Heart right ventricle (tissue), 16 donors: ENCODE data around the gene GDPD3. TPM values are rescaled to one million over a fixed set of nuclear protein-coding genes. Genes with fewer than 3 reads are reported as not detected.

Source experiments
- ATAC-seq, 8 donors: fragments of 200-7000 bp; cut with Tn5 transposase; one replicate each; pipeline ENCODE4 v1.9.1; 2020; ENCODE audit warnings: mild to moderate bottlenecking in 8 of 8, moderate library complexity in 8 of 8, moderate number of reproducible peaks in 1 of 8
- DNase-seq, 2 donors: peaks; one replicate each; pipeline ENCODE4 v3.0.0-alpha.2; 2020
- H3K27ac ChIP-seq, 10 donors: fragments of 200-600 bp; sonication (generic) in 2 of 10; one replicate each; pipeline versions ENCODE4 v1.5.0 to v1.8.0; 2020 to 2022; ENCODE audit warnings: mild to moderate bottlenecking in 3 of 10
- H3K27me3 ChIP-seq, 7 donors: fragments of 200-600 bp; one replicate each; pipeline ENCODE4 v1.8.0; 2021 to 2022; ENCODE audit warnings: mild to moderate bottlenecking in 2 of 7
- H3K36me3 ChIP-seq, 9 donors: fragments of 200-600 bp; sonication (generic) in 1 of 9; one replicate each; pipeline versions ENCODE4 v1.5.0 to v1.8.0; 2020 to 2022; ENCODE audit warnings: mild to moderate bottlenecking in 2 of 9
- H3K4me1 ChIP-seq, 9 donors: fragments of 200-600 bp; sonication (generic) in 1 of 9; one replicate each; pipeline versions ENCODE4 v1.5.0 to v1.8.0; 2020 to 2022; ENCODE audit warnings: mild to moderate bottlenecking in 4 of 9
- H3K4me3 ChIP-seq, 10 donors: fragments of 200-600 bp; sonication (generic) in 2 of 10; one replicate each; pipeline versions ENCODE4 v1.5.0 to v1.8.0; 2020 to 2022; ENCODE audit warnings: mild to moderate bottlenecking in 7 of 10, moderate library complexity in 2 of 10
- H3K9me3 ChIP-seq, 11 donors: fragments of 200-600 bp in 10 of 11; sonication (generic) in 2 of 11; one replicate each; pipeline versions ENCODE4 v1.5.0 to v1.8.0; 2013 to 2022; ENCODE audit warnings: mild to moderate bottlenecking in 2 of 11, control low read depth in 1 of 11, moderate library complexity in 1 of 11
- WGBS, 2 donors: extraction: QIAGEN DNeasy Blood & Tissue Kit; methylation state at CpG; one replicate each; pipeline ENCODE4 v1.1.7; 2013; ENCODE audit warnings: inconsistent platforms in 1 of 2; 5-methylcytosine and 5-hydroxymethylcytosine counted together
- intact Hi-C, 10 donors: fragments of 100-400 bp; cut with DNase I; formaldehyde crosslinking; loops; one replicate each; pipeline versions ENCODE4 v1.11.1 to v1.14.2; 2022
- polyA plus RNA-seq, 2 donors: library from polyadenylated mRNA; stranded (reverse); fragments of 200-250 nt; gene quantifications; one replicate each; pipeline ENCODE4 v1.2.3, GENCODE V29; 2013
- total RNA-seq, 10 donors: library from RNA; stranded (reverse); fragmentation: NEBNext Ultra II Directional in 3 of 10; extraction: Animal tissue kit (Norgen Biotek cat#: 25700) in 3 of 10; gene quantifications; one replicate each; pipeline versions ENCODE4 v1.2.1 to v1.2.4, GENCODE V29; 2021 to 2023
- TF ChIP-seq, protein P1 (sequence below), 9 donors: fragments of 200-600 bp; sonication (generic) in 2 of 9; IDR thresholded peaks; one replicate each; pipeline versions ENCODE4 v1.5.0 to v1.8.0; 2021 to 2022; ENCODE audit warnings: antibody characterized with exemption in 9 of 9, mild to moderate bottlenecking in 5 of 9, moderate library complexity in 1 of 9
- donor health status: Arrhythmogenic right ventricular cardiomyopathy.
- donor health status: ischemic (EF 13 %, LVEDD 7.1; RV severe dilation, severe dysfunction).
- donor health status: healthy with polysubstance abuse.
- donor health status: DM: no; HTN: yes; CAD: no.
- donor health status: DM: no; HTN: no; CAD: no.
- donor health status: ischemic (EF 25% LVEDD 6.9; RV normal size, moderate dysfunction).
- donor health status: ischemic (EF 25% LVEDD 5.7; RV mildly dilated, moderate dysfunction).
- donor health status: healthy.
- donor health status: DM: yes; HTN: yes; CAD: no.
- donor health status: Ischemic cardiomyopathy.
- donor health status: ischemic (EF 35%, LVEDD 5.7; RV mildly dilated, moderate dysfunction).
- donor health status: nonischemic (EF 11% LVEDD 7.7; RV severe dilation, severe dysfunction).
- donor health status: DM: yes; HTN: yes; CAD: no.
- donor health status: PGD.
- donor health status: ischemic (EF 29% LVEDD 5.4; RV normal size, mild dysfunction).
- donor health status: nonischemic (EF 23%, LVEDD 6.1; RV moderate dilation, normal function).

GDPD3 gene
- total and polyA plus RNA-seq, 12 donors: 0.85 to 6.4 (median 1.5) TPM

DNA sequence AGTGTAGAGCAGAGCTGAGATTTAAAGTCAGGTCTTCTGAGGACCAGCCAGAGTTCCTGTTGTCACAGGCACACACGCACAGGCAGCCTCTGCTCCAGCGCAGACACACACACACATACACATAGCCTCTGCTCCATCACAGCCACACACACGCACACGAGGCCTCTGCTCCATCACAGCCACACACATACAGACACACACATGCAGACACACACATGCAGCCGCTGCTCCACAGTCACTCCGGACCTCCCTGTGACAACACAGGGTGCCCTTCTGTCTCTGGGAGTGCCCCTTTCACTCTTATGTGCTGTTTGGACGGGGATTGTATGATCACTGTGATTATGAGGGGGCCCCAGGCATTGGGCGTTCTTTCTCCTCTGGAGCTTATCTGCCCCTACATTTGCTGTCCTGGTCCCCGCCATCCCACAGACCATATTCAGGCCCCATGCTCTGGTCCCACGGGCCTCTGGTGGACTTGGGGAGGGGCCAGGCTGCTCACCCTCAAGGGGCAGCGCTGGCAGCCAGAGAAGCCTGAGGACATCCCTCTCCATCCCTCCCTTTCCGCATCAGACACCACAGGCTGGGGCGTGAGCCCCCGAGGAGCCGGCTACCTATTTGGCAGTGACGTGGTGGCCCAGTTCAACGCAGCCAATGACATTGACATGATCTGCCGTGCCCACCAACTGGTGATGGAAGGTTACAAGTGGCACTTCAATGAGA, 29.1 kb downstream of the GDPD3 start:
- Histone ChIP-seq H3K4me3 (no peak overlapping the region), H3K27ac (peak overlapping the region in 2 of 10 donors; percentile 16 to 47), H3K4me1 (peaks cover 0 to 33% (median 3%) of the 10 kb centered on the region in 9 donors), H3K27me3 (no peaks in the 10 kb centered on the region), H3K36me3 (peaks cover 0 to 71% (median 35%) of the 10 kb centered on the region in 9 donors), H3K9me3 (no peaks in the 10 kb centered on the region)
- WGBS, 2 donors: 84 to 87% methylated on average over 18 of the region's 18 CpGs
- DNase-seq (no peak), ATAC-seq (peak in 1 of 8 donors; percentile 1)
- TF ChIP-seq, protein P1, sequence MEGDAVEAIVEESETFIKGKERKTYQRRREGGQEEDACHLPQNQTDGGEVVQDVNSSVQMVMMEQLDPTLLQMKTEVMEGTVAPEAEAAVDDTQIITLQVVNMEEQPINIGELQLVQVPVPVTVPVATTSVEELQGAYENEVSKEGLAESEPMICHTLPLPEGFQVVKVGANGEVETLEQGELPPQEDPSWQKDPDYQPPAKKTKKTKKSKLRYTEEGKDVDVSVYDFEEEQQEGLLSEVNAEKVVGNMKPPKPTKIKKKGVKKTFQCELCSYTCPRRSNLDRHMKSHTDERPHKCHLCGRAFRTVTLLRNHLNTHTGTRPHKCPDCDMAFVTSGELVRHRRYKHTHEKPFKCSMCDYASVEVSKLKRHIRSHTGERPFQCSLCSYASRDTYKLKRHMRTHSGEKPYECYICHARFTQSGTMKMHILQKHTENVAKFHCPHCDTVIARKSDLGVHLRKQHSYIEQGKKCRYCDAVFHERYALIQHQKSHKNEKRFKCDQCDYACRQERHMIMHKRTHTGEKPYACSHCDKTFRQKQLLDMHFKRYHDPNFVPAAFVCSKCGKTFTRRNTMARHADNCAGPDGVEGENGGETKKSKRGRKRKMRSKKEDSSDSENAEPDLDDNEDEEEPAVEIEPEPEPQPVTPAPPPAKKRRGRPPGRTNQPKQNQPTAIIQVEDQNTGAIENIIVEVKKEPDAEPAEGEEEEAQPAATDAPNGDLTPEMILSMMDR (IDR thresholded peaks at IDR 0.05): no peak
- intact Hi-C loops: no loop called here

DNA sequence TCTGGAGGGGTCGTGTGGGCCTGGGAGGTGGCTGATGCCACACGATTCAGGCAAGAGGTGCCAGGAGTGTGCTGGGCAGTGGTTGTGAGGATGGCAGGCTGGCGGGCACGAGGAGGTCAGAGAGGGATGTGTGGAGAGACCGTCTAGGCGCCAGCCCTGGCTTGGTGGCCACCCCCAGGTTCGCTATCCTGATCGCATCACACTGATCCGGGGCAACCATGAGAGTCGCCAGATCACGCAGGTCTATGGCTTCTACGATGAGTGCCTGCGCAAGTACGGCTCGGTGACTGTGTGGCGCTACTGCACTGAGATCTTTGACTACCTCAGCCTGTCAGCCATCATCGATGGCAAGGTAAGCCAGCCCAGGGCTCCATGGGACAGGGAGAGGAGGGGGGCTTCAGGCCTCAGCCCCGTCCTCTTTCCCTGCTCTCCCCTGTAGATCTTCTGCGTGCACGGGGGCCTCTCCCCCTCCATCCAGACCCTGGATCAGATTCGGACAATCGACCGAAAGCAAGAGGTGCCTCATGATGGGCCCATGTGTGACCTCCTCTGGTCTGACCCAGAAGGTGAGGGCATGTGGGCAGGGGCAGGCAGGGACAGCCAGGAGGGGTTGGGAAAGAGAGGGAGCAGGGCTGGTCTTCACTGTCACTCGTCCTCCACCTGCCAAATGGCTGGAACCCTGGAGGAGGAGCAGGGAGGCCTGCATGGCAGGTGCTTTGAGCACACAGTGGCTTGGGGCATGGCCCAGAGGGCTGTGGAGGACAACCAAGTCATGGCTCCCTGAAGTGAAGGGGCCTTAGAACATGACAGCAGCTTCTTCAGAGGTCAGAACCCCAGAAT, 29.9 kb downstream of the GDPD3 start:
- intact Hi-C loops: no loop called here
- no peak for ATAC-seq
- WGBS, 2 donors: 93% methylated on average over 24 of the region's 24 CpGs

DNA sequence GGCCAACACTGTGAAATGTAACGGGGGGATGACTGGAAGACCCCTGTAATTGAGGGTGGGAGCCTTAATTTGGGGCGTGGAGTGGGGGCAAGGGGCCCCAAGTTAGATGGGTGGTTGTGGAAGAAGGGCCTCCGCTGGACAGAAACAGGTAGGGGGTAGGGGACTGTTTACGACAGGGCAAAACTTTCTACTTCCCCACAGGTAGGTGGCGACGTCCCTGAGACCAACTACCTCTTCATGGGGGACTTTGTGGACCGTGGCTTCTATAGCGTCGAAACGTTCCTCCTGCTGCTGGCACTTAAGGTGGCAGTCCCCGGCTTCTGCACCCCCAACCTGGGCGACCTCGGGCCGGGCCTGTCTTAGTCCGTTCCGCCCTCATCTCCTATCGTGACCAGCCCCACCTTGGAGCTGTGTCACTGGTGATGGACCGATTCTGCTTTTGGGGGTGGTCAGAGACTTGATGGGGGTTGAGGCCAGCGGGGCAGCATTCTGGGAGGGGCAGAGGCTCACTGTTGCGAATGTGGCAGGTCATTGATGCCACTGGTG, 30.7 kb downstream of the GDPD3 start:
- H3K36me3 ChIP-seq: peaks cover 0 to 88% (median 38%) of the 10 kb centered on the region in 9 donors
- intact Hi-C loops: no loop called here

More for the DNA sequence above, 29.9 kb downstream of the GDPD3 start:
- H3K27me3 ChIP-seq: no peaks in the 10 kb centered on the region
- no peaks in the 10 kb centered on the region for H3K9me3 ChIP-seq
- DNase-seq: no peak
- no peak overlapping the region for H3K4me3 ChIP-seq
- TF ChIP-seq, protein P1 (IDR thresholded peaks at IDR 0.05): no peak
- peaks cover under 1 to 39% (median 8%) of the 10 kb centered on the region in 9 donors for H3K4me1 ChIP-seq
- no peak overlapping the region for H3K27ac ChIP-seq
- peaks cover 0 to 79% (median 38%) of the 10 kb centered on the region in 9 donors for H3K36me3 ChIP-seq

More for the DNA sequence above, 30.7 kb downstream of the GDPD3 start:
- DNase-seq (no peak), ATAC-seq (no peak)
- H3K9me3 ChIP-seq: no peaks in the 10 kb centered on the region
- 88 to 90% methylated on average over 20 of the region's 20 CpGs for WGBS, 2 donors
- H3K4me3 ChIP-seq: no peak overlapping the region
- TF ChIP-seq, protein P1 (IDR thresholded peaks at IDR 0.05): no peak
- H3K27me3 ChIP-seq: no peaks in the 10 kb centered on the region
- H3K27ac ChIP-seq: no peak overlapping the region
- H3K4me1 ChIP-seq: peaks cover 7 to 46% (median 16%) of the 10 kb centered on the region in 9 donors
